Measurements from ENCODE around the gene NR3C1. TPM values are rescaled to one million over a fixed set of nuclear protein-coding genes. Genes with fewer than 3 reads are reported as not detected.

NR3C1 gene
- total and polyA plus RNA-seq, 2 of the 13 experiments (the other 11 are each of a cell fraction or from before 2014, with no cell fraction given) = 10.0 to 24.3 TPM

DNA sequence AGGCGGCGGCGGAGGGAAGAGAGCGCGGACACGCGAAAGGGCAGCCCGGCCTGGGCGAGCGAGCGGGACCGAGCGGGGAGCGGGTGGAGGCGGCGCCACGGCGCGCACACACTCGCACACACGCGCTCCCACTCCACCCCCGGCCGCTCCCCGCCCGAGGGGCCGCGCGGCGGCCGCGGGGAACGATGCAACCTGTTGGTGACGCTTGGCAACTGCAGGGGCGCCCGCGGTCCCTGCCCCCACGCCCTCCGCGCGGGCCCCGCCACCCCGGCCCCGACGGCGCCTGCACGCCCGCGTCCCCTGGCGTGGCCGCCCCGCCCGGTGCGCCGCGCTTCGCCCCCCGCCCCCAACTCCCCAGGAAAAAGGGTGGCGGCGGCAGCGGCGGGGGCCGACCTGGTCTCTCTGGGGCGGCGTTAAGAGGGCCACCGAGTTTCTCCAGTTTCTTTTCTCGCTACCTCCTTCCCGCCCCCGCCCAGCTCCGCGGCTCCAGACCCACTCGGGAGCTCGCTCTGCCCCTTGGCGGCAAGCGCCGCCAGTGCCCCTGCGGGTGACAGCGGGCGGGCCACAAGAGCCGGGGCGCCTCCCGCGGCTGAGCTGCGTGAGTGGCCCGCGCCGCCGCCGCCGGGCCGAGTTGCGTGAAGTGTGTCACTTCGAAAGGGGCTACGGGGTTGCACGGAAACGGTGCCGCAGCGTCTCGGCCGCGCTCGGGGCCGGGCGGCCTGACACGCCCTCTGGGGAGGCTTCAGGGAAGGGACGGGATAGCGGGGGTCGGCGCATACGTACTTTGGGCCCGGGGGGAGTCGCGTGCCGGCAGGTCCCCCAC is at the start of gene NR3C1 (continued):
- TF ChIP-seq, protein P1, sequence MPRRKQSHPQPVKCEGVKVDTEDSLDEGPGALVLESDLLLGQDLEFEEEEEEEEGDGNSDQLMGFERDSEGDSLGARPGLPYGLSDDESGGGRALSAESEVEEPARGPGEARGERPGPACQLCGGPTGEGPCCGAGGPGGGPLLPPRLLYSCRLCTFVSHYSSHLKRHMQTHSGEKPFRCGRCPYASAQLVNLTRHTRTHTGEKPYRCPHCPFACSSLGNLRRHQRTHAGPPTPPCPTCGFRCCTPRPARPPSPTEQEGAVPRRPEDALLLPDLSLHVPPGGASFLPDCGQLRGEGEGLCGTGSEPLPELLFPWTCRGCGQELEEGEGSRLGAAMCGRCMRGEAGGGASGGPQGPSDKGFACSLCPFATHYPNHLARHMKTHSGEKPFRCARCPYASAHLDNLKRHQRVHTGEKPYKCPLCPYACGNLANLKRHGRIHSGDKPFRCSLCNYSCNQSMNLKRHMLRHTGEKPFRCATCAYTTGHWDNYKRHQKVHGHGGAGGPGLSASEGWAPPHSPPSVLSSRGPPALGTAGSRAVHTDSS (CRISPR knock-in tag; conservative IDR thresholded peaks at IDR 0.05) = no peak
- 0 out of 2 replicates have a peak, but pooled peaks have one; percentile 35 for TF ChIP-seq ZNF225 (CRISPR knock-in tag; IDR thresholded peaks at IDR 0.05)
- peak; percentile 66 for TF ChIP-seq YY1 (IDR thresholded peaks at IDR 0.05; ENCODE audit: insufficient read depth, insufficient replicate concordance, low read depth, low read length)
- no peak for TF ChIP-seq MATR3 (CRISPR knock-in tag; IDR thresholded peaks at IDR 0.05)
- no peak; the same call in 1 of the 2 replicates for TF ChIP-seq ADNP (CRISPR knock-in tag; IDR thresholded peaks at IDR 0.05)
- TF ChIP-seq, protein P2, sequence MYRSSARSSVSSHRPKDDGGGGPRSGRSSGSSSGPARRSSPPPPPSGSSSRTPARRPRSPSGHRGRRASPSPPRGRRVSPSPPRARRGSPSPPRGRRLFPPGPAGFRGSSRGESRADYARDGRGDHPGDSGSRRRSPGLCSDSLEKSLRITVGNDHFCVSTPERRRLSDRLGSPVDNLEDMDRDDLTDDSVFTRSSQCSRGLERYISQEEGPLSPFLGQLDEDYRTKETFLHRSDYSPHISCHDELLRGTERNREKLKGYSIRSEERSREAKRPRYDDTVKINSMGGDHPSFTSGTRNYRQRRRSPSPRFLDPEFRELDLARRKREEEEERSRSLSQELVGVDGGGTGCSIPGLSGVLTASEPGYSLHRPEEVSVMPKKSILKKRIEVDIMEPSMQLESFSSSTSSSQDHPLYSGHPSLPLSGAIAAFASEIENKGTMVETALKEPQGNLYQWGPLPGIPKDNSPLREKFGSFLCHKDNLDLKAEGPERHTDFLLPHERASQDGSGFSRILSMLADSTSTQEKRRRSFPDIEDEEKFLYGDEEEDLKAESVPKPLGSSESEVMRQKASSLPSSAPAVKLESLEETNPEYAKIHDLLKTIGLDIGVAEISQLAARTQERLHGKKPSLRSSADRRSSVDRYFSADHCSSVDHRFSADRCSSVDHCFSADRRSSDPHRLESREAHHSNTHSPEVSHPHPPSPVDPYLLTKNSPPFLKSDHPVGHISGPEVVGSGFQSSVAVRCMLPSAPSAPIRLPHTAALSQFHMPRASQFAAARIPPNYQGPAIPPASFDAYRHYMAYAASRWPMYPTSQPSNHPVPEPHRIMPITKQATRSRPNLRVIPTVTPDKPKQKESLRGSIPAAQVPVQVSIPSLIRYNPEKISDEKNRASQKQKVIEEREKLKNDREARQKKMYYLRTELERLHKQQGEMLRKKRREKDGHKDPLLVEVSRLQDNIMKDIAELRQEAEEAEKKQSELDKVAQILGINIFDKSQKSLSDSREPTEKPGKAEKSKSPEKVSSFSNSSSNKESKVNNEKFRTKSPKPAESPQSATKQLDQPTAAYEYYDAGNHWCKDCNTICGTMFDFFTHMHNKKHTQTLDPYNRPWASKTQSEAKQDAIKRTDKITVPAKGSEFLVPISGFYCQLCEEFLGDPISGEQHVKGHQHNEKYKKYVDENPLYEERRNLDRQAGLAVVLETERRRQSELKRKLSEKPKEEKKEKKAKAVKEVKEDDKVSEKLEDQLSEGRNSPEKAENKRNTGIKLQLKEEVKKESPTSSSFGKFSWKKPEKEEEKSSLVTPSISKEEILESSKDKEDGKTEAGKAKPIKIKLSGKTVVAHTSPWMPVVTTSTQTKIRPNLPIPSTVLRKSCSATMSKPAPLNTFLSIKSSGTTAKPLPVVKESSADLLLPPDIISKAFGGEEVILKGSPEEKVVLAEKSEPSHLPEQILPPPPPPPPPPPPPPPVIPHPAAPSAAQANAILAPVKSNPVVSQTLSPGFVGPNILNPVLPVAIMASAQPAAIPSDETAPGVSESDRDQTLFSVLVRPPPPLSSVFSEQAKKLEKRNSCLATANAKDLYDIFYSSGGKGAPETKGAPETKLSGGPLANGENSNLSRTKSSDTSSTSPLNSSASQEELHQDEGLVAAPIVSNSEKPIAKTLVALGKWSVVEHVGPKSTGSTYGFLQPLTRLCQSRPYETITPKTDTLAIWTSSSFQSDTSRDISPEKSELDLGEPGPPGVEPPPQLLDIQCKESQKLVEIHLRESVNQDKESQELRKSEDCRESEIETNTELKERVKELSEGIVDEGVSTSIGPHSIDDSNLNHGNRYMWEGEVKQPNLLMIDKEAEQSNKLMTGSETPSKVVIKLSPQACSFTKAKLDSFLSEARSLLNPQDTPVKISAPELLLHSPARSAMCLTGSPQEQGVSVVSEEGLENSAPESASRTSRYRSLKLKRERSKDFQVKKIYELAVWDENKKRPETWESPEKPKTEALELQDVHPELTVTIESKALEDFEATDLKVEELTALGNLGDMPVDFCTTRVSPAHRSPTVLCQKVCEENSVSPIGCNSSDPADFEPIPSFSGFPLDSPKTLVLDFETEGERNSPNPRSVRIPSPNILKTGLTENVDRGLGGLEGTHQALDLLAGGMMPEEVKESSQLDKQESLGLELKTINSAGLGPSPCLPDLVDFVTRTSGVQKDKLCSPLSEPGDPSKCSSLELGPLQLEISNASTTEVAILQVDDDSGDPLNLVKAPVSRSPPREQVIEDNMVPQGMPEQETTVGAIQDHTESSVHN (CRISPR knock-in tag; IDR thresholded peaks at IDR 0.05) = no peak
- no peak for TF ChIP-seq SOX6 (IDR thresholded peaks at IDR 0.05)
- TF ChIP-seq SOX6 (CRISPR knock-in tag; IDR thresholded peaks at IDR 0.05) = no peak
- peak; percentile 64 for TF ChIP-seq HNRNPLL (IDR thresholded peaks at IDR 0.05; ENCODE audit: low read depth, low read length, poor library complexity, severe bottlenecking)
- TF ChIP-seq, protein P3, sequence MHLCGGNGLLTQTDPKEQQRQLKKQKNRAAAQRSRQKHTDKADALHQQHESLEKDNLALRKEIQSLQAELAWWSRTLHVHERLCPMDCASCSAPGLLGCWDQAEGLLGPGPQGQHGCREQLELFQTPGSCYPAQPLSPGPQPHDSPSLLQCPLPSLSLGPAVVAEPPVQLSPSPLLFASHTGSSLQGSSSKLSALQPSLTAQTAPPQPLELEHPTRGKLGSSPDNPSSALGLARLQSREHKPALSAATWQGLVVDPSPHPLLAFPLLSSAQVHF (CRISPR knock-in tag; IDR thresholded peaks at IDR 0.05) = peak; percentile 53; the same call in 1 of the 2 replicates
- TF ChIP-seq ZNF577 (CRISPR knock-in tag; IDR thresholded peaks at IDR 0.05; ENCODE audit: borderline replicate concordance, low read depth) = no peak
- no peak for TF ChIP-seq NFIC (IDR thresholded peaks at IDR 0.05; ENCODE audit: low read length)
- TF ChIP-seq NFE2L1 (CRISPR knock-in tag; IDR thresholded peaks at IDR 0.05; ENCODE audit: borderline replicate concordance) = no peak
- no peak for TF ChIP-seq NCOA1 (CRISPR knock-in tag; IDR thresholded peaks at IDR 0.05)
- no peak for TF ChIP-seq ZNF878 (CRISPR knock-in tag; IDR thresholded peaks at IDR 0.05)
- TF ChIP-seq ZNF766 (CRISPR knock-in tag; IDR thresholded peaks at IDR 0.05; ENCODE audit: borderline replicate concordance) = peak; percentile 25; the same call in 1 of the 2 replicates
- TF ChIP-seq BCL6 (CRISPR knock-in tag; IDR thresholded peaks at IDR 0.05) = peak; percentile 39; the same call in 1 of the 2 replicates
- 0 out of 2 replicates have a peak, but pooled peaks have one; percentile 27 for TF ChIP-seq REL (CRISPR knock-in tag; conservative IDR thresholded peaks at IDR 0.05)
- TF ChIP-seq SMAD9 (CRISPR knock-in tag; IDR thresholded peaks at IDR 0.05) = no peak
- peak; percentile 22; the same call in 1 of the 2 replicates for TF ChIP-seq RARA (CRISPR knock-in tag; IDR thresholded peaks at IDR 0.05)

Measured in HepG2 (cell line).